ENCODE measurements around the gene XRN2. TPM values are rescaled to one million over a fixed set of nuclear protein-coding genes. Genes with fewer than 3 reads are reported as not detected.
A peak's percentile ranks its signal among the peaks of the same experiment; 100 is the strongest.

Gene XRN2
- total RNA-seq, 3 donors from 2014 or later (not counting 1 experiment from before 2014, with no cell fraction given), result 52.9 to 61.8 (median 57.4) TPM

GRCh38 chr20:21389368-21389767 is 86.2 kb downstream of the XRN2 start:
- no CpG with 5 or more reads among the region's 1 CpG for WGBS (ENCODE audit: insufficient coverage)
- Histone ChIP-seq H3K4me3 (ENCODE audit: low read length) (no peak overlapping the region), H3K27ac (ENCODE audit: low read length) (no peak overlapping the region), H3K27me3 (ENCODE audit: control insufficient read depth, insufficient read depth, low read length) (peaks cover 25% of the 10 kb centered on the region), H3K4me1 (ENCODE audit: control insufficient read depth, insufficient read depth, low read length) (peaks cover 5% of the 10 kb centered on the region), H3K36me3 (ENCODE audit: control insufficient read depth, insufficient read depth, low read length) (peaks cover 30% of the 10 kb centered on the region), H3K9me3 (ENCODE audit: control insufficient read depth, insufficient read depth, low read length) (no peaks in the 10 kb centered on the region)
- no peak overlapping the region for H3K4me3 Mint-ChIP-seq
- intact Hi-C loops (cut with micrococcal nuclease), result no loop called here
- peaks cover 18% of the 10 kb centered on the region for H3K36me3 Mint-ChIP-seq
- ATAC-seq, result no peak
- H3K27ac Mint-ChIP-seq, result no peak overlapping the region
- H3K9me3 Mint-ChIP-seq, result no peaks in the 10 kb centered on the region
- no peak for TF ChIP-seq CTCF (IDR thresholded peaks at IDR 0.05)
- no peak for DNase-seq
- H3K4me1 Mint-ChIP-seq, result peaks cover 16 to 23% of the 10 kb centered on the region in 2 donors
- H3K27me3 Mint-ChIP-seq (ENCODE audit: low read depth in 2 of 2), result peaks cover 23% of the 10 kb centered on the region in 2 donors

DNA sequence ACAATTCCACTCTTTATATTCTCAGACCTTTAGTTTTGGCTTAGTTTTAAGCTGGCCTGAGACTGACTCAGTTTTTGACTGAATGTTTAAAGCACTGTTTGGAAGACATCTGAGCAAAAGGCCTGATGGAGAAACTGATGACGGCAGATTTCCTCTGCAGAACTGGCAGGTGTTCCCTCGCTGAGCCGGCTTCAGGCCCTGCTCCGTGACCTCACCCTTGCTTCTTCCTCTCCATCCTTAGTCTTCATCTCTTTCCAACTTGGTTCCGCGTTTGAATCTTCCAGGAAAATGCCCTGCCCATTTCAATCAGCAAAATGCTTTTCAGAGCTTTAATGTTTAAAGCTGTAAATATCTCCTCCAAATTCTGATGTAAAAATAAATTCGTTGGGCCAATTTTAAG is 87.6 kb downstream of the XRN2 start:
- no peak overlapping the region for H3K27ac Mint-ChIP-seq
- H3K9me3 Mint-ChIP-seq, result no peaks in the 10 kb centered on the region
- intact Hi-C loops (cut with micrococcal nuclease), result no loop called here
- no peak overlapping the region for H3K4me3 ChIP-seq (ENCODE audit: low read length)
- H3K27ac ChIP-seq (ENCODE audit: low read length), result no peak overlapping the region
- H3K27me3 ChIP-seq (ENCODE audit: control insufficient read depth, insufficient read depth, low read length), result peaks cover 38% of the 10 kb centered on the region
- no peaks in the 10 kb centered on the region for H3K9me3 ChIP-seq (ENCODE audit: control insufficient read depth, insufficient read depth, low read length)
- WGBS (ENCODE audit: insufficient coverage), result 92% methylated on average over 7 of the region's 7 CpGs
- H3K4me3 Mint-ChIP-seq, result no peak overlapping the region
- peaks cover 25% of the 10 kb centered on the region for H3K36me3 ChIP-seq (ENCODE audit: control insufficient read depth, insufficient read depth, low read length)
- peaks cover 22 to 29% of the 10 kb centered on the region in 2 donors for H3K4me1 Mint-ChIP-seq
- peaks cover 18% of the 10 kb centered on the region for H3K36me3 Mint-ChIP-seq
- no peak for ATAC-seq
- peaks cover 9% of the 10 kb centered on the region for H3K4me1 ChIP-seq (ENCODE audit: control insufficient read depth, insufficient read depth, low read length)
- no peak for DNase-seq
- peaks cover 30 to 32% of the 10 kb centered on the region in 2 donors for H3K27me3 Mint-ChIP-seq (ENCODE audit: low read depth in 2 of 2)
- no peak for TF ChIP-seq CTCF (IDR thresholded peaks at IDR 0.05)

- peaks cover 40% of the 10 kb centered on the region for H3K27me3 ChIP-seq (ENCODE audit: control insufficient read depth, insufficient read depth, low read length)
- intact Hi-C loops (cut with micrococcal nuclease), result no loop called here
- peak in 1 of 3 donors; percentile 45 for ATAC-seq
These were observed 88.2 kb downstream of the XRN2 start for GRCh38 chr20:21391185-21391971.

More at GRCh38 chr20:21391185-21391971, 88.2 kb downstream of the XRN2 start:
- Mint-ChIP-seq H3K4me3 (no peak overlapping the region), H3K27me3 (ENCODE audit: low read depth in 2 of 2) (peaks cover 30 to 32% of the 10 kb centered on the region in 2 donors), H3K4me1 (peaks cover 22 to 29% of the 10 kb centered on the region in 2 donors), H3K36me3 (peaks cover 18% of the 10 kb centered on the region), H3K27ac (no peak overlapping the region), H3K9me3 (no peaks in the 10 kb centered on the region)
- H3K4me3 ChIP-seq (ENCODE audit: low read length), result no peak overlapping the region
- no peaks in the 10 kb centered on the region for H3K9me3 ChIP-seq (ENCODE audit: control insufficient read depth, insufficient read depth, low read length)
- peaks cover 20% of the 10 kb centered on the region for H3K36me3 ChIP-seq (ENCODE audit: control insufficient read depth, insufficient read depth, low read length)
- no peak overlapping the region for H3K27ac ChIP-seq (ENCODE audit: low read length)
- peak in 1 of 2 donors; percentile 47 for DNase-seq
- TF ChIP-seq CTCF (IDR thresholded peaks at IDR 0.05), result no peak
- H3K4me1 ChIP-seq (ENCODE audit: control insufficient read depth, insufficient read depth, low read length), result peaks cover 12% of the 10 kb centered on the region
- 24% methylated on average over 61 of the region's 61 CpGs for WGBS (ENCODE audit: insufficient coverage)

Measured in natural killer cell (primary cell).